HL-60 (cell line): ENCODE data around the gene SPEM2.

Experiments
- DNase-seq, 2 experiments: peaks; one replicate each; pipeline ENCODE4 v3.0.0-alpha.2; 2010 to 2020; ENCODE audit warnings: low read depth in 1 of 2, low spot score in 1 of 2
- H3K27ac ChIP-seq: fragments of 250-450 bp; sonication (Bioruptor Pico); replicated peaks from 2 replicates; pipeline ENCODE4 v1.5.1; 2020; ENCODE audit warnings: mild to moderate bottlenecking, moderate library complexity
- H3K27me3 ChIP-seq: fragments of 250-450 bp; sonication (Bioruptor Pico); 2 replicates; pipeline ENCODE4 v1.5.1; 2021; ENCODE audit warnings: mild to moderate bottlenecking, moderate library complexity; ENCODE audit not compliant: insufficient read depth, poor library complexity, severe bottlenecking
- H3K4me3 ChIP-seq: replicated peaks from 2 replicates; pipeline ENCODE4 v1.5.1; 2011; ENCODE audit warnings: mild to moderate bottlenecking, control low read depth, low read length; ENCODE audit not compliant: insufficient read depth
- CTCF ChIP-seq: IDR thresholded peaks from one replicate; pipeline ENCODE4 v1.5.1; 2011; ENCODE audit warnings: low read length, control low read depth, inconsistent platforms; ENCODE audit not compliant: insufficient read depth
- GABPA ChIP-seq: IDR thresholded peaks from 2 replicates; pipeline ENCODE4 v1.6.1; 2012; ENCODE audit warnings: low read depth
- POLR2AphosphoS5 ChIP-seq: IDR thresholded peaks from 2 replicates; pipeline ENCODE4 v1.6.1; 2012; ENCODE audit warnings: low read depth
- REST ChIP-seq: IDR thresholded peaks from 2 replicates; pipeline ENCODE4 v1.6.1; 2012; ENCODE audit warnings: low read depth; ENCODE audit not compliant: insufficient replicate concordance
- SPI1 ChIP-seq: IDR thresholded peaks from 2 replicates; pipeline ENCODE4 v1.6.1; 2012; ENCODE audit warnings: low read depth, mild to moderate bottlenecking, borderline replicate concordance

Gene SPEM2

DNA sequence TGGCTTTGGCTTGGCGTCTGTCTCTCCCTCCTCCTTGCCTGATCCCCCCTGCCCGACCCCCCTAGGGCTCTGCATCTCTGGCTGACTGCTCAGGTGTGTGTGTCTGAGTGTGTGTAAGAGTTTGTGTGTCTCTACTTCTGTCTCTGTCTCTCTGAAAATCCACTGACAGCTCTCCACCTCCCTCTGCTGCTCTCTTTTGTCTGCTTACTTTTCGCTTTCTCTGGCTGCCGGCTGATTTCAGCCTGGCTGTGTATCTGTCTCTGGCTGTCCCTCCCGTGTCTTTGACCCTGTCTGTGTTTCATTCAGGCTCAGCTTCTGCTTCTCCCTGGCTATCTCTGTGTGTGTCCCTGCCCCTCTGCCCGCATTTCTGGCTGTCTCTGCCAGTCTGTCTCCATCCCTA is 9.1 kb upstream of the SPEM2 start:
- no peak for TF ChIP-seq SPI1
- no peak for TF ChIP-seq CTCF
- TF ChIP-seq GABPA = no peak
- no peak for TF ChIP-seq POLR2AphosphoS5
- no peak for TF ChIP-seq REST
- H3K27ac ChIP-seq = no peak overlapping the region
- H3K4me3 ChIP-seq = no peak overlapping the region
- H3K27me3 ChIP-seq = no peaks in the 10 kb centered on the region
- DNase-seq = no peak

DNA sequence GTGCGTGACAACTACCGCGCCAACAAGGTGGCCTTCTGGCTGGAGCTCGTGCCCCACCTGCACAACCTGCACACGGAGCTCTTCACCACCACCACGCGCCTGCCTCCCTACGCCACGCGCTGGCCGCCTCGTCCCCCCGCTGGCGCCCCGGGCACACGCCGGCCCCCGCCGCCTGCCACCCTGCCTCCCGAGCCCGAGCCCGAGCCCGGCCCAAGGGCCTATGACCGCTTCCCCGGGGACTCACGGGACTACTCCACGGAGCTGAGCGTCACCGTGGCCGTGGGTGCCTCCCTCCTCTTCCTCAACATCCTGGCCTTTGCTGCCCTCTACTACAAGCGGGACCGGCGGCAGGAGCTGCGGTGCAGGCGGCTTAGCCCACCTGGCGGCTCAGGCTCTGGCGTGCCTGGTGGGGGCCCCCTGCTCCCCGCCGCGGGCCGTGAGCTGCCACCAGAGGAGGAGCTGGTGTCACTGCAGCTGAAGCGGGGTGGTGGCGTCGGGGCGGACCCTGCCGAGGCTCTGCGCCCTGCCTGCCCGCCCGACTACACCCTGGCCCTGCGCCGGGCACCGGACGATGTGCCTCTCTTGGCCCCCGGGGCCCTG is 8.3 kb upstream of the SPEM2 start:
- no peak overlapping the region for H3K4me3 ChIP-seq
- no peak overlapping the region for H3K27ac ChIP-seq
- no peak for TF ChIP-seq GABPA
- TF ChIP-seq POLR2AphosphoS5 = no peak
- no peak for TF ChIP-seq CTCF
- no peak for TF ChIP-seq SPI1
- no peak for TF ChIP-seq REST
- H3K27me3 ChIP-seq = no peaks in the 10 kb centered on the region
- DNase-seq = no peak

- DNase-seq = no peak
- no peaks in the 10 kb centered on the region for H3K27me3 ChIP-seq
- no peak overlapping the region for H3K27ac ChIP-seq
- TF ChIP-seq SPI1 = no peak
- TF ChIP-seq POLR2AphosphoS5 = no peak
- no peak for TF ChIP-seq GABPA
- TF ChIP-seq CTCF = no peak
- TF ChIP-seq REST = no peak
- no peak overlapping the region for H3K4me3 ChIP-seq
Measured at GRCh38 chr17:7418472-7419152, 6.8 kb upstream of the SPEM2 start.
